Measurements from ENCODE around the gene ADD3.
A peak's percentile ranks its signal among the peaks of the same experiment; 100 is the strongest.

The ADD3 gene

DNA sequence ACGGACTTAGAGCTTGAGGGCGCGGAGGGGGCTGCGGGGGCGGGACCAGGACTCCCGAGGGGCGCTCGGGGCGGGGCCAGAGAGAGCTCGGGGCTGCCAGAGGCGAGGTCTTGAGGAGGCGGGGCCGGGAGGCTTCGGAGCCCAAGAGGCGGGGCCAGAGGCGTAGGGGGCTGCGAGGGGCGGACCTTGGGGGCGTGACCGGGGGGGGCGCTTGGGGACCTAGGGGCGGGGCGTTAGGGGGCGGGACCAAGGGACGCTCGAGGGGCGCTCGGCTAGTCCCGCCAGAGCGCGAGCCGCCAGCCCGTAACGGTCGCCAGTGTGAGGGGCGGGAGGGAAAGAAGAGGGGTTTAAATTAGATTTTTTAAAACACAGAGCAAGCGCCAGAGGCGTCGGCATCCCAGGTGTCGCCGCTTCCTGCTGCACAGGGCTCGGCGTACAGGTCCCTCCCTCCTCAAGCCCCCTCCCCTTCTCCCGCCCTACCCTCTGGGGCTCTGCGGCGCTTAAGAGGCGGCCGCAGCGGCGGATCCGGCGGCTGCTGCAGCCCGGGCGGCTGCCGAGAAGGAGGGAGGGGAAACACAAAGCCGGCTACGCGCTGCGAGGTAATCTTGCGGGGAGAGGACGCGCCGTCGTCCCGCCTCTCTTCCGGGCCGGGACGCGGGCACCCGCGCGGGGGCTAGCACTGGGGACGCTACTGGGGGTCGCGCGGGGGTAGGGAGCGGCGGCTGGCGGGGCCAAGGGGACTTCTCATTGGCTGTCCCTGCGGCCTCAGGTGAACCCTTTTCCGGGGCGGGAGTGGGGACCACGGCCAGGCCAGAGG is at the start of gene ADD3:
ADD3 (plus strand) TSS at position 284 of the 817 bp plus-strand sequence. CDS start 92,670 bp downstream, outside the sequence.
- H3K9me3 ChIP-seq (ENCODE audit: severe bottlenecking), result no peaks in the 10 kb centered on the region
- no peaks in the 10 kb centered on the region for H3K27me3 ChIP-seq (ENCODE audit: insufficient read depth, low read depth, severe bottlenecking)
- TF ChIP-seq, protein P1, sequence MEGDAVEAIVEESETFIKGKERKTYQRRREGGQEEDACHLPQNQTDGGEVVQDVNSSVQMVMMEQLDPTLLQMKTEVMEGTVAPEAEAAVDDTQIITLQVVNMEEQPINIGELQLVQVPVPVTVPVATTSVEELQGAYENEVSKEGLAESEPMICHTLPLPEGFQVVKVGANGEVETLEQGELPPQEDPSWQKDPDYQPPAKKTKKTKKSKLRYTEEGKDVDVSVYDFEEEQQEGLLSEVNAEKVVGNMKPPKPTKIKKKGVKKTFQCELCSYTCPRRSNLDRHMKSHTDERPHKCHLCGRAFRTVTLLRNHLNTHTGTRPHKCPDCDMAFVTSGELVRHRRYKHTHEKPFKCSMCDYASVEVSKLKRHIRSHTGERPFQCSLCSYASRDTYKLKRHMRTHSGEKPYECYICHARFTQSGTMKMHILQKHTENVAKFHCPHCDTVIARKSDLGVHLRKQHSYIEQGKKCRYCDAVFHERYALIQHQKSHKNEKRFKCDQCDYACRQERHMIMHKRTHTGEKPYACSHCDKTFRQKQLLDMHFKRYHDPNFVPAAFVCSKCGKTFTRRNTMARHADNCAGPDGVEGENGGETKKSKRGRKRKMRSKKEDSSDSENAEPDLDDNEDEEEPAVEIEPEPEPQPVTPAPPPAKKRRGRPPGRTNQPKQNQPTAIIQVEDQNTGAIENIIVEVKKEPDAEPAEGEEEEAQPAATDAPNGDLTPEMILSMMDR (IDR thresholded peaks at IDR 0.05; ENCODE audit: low read depth, low read length), result no peak
- peak within 1 kb of the TSS; percentile 97 for H3K27ac ChIP-seq
- DNase-seq, result peak; percentile 98
- H3K4me3 ChIP-seq (ENCODE audit: low read depth, low read length), result peak within 1 kb of the TSS; percentile 70
- peaks cover 10% of the 10 kb centered on the region for H3K36me3 ChIP-seq

DNA sequence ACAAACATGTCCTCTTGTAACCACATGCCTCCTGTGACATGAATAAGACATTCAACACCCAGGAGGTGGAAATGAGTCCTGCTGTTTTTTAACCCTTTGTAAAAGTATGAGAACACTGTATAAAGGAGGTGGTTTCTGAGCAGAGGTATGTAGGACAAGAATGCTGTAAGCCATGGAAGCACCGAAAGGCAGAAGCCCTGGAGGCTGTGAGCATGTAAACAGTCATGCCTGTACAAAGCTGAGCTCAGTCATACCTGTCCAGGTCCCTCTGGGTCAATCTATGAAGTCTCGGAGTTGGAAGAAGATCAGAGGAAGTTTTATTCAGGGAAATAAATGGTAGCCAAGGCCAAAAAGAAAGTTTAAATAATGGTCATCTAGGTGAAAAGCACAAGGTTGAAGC is 49.7 kb upstream of the ADD3 start:
- Histone ChIP-seq H3K36me3 (no peaks in the 10 kb centered on the region), H3K27me3 (ENCODE audit: insufficient read depth, low read depth, severe bottlenecking) (no peaks in the 10 kb centered on the region), H3K9me3 (ENCODE audit: severe bottlenecking) (no peaks in the 10 kb centered on the region), H3K27ac (no peak overlapping the region), H3K4me3 (ENCODE audit: low read depth, low read length) (no peak overlapping the region)
- no peak for DNase-seq
- TF ChIP-seq, protein P1 (IDR thresholded peaks at IDR 0.05; ENCODE audit: low read depth, low read length), result no peak

GRCh38 chr10:109959259-109960145 is 48.3 kb upstream of the ADD3 start:
- no peak overlapping the region for H3K27ac ChIP-seq
- H3K36me3 ChIP-seq, result no peaks in the 10 kb centered on the region
- H3K9me3 ChIP-seq (ENCODE audit: severe bottlenecking), result no peaks in the 10 kb centered on the region
- DNase-seq, result no peak
- H3K27me3 ChIP-seq (ENCODE audit: insufficient read depth, low read depth, severe bottlenecking), result no peaks in the 10 kb centered on the region
- TF ChIP-seq, protein P1 (IDR thresholded peaks at IDR 0.05; ENCODE audit: low read depth, low read length), result no peak
- no peak overlapping the region for H3K4me3 ChIP-seq (ENCODE audit: low read depth, low read length)

DNA sequence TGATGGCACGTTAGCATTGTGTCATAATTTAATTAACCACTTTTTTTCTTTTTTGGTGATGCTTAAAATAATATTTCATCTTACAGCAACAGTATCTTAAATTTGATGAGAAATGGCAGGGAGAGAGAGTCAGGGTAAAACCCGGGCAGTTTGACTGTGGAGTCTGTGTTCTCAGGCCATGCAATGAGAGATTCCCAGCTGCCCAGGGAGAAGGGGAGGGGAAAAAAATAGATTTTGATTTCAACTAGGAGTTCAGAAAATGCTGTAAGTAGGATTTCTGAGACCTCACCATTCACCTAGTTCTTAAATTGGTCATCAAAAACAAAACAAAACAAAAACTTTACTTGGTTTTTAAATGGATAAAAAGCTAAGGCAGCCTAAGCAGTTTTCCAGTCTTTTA is 47.1 kb upstream of the ADD3 start:
- no peaks in the 10 kb centered on the region for H3K27me3 ChIP-seq (ENCODE audit: insufficient read depth, low read depth, severe bottlenecking)
- no peak overlapping the region for H3K27ac ChIP-seq
- no peaks in the 10 kb centered on the region for H3K9me3 ChIP-seq (ENCODE audit: severe bottlenecking)
- DNase-seq, result no peak
- no peak overlapping the region for H3K4me3 ChIP-seq (ENCODE audit: low read depth, low read length)
- TF ChIP-seq, protein P1 (IDR thresholded peaks at IDR 0.05; ENCODE audit: low read depth, low read length), result no peak
- no peaks in the 10 kb centered on the region for H3K36me3 ChIP-seq

- TF ChIP-seq, protein P1 (IDR thresholded peaks at IDR 0.05; ENCODE audit: low read depth, low read length), result no peak
- DNase-seq, result peak; percentile 40
Observed at GRCh38 chr10:109961174-109962001, 46.4 kb upstream of the ADD3 start.

More at GRCh38 chr10:109961174-109962001, 46.4 kb upstream of the ADD3 start:
- Histone ChIP-seq H3K27ac (peak overlapping the region; percentile 66), H3K27me3 (ENCODE audit: insufficient read depth, low read depth, severe bottlenecking) (no peaks in the 10 kb centered on the region), H3K36me3 (no peaks in the 10 kb centered on the region), H3K4me3 (ENCODE audit: low read depth, low read length) (no peak overlapping the region), H3K9me3 (ENCODE audit: severe bottlenecking) (no peaks in the 10 kb centered on the region)
